NB4 (cell line): ENCODE data around the gene TTC13.

Source experiments
- DNase-seq: peaks from one replicate; pipeline ENCODE4 v3.0.0; 2010; ENCODE audit warnings: low read depth
- H3K4me3 ChIP-seq: one replicate; pipeline ENCODE4 v1.5.1; 2011; ENCODE audit warnings: mild to moderate bottlenecking, low read depth, low read length, moderate library complexity
- MYC ChIP-seq: IDR thresholded peaks from 2 replicates; pipeline ENCODE4 v1.6.1; 2011; ENCODE audit warnings: low read depth, low read length
- POLR2A ChIP-seq: IDR thresholded peaks from 2 replicates; pipeline ENCODE4 v1.6.1; 2011; ENCODE audit warnings: mild to moderate bottlenecking; ENCODE audit not compliant: insufficient read length; ENCODE audit errors: extremely low read depth
- TF ChIP-seq, protein P1 (sequence below): IDR thresholded peaks from one replicate; pipeline ENCODE4 v1.5.1; 2012; ENCODE audit warnings: low read depth, low read length
- TF ChIP-seq, protein P2 (sequence below): IDR thresholded peaks from 2 replicates; pipeline ENCODE4 v1.6.1; 2011; ENCODE audit warnings: low read depth, low read length

Gene TTC13

DNA sequence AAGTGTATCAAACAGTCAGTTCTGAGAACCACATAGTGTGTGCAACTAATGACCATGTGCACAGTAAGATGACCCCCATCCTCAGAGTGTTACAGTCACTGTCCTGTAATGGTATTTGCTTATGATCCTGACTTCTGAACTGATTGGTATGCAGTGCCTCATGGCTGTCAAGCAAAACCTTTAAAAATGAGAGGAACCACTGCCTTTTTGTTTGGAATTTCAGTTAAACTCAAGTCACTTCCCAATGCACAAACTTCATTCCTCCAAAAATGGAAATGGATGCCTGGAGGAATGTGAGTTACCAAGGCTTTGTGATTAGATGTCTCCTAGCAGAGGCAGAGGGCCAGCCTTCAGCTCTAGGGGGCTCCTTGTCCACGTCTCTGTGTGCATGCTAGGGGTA, 120.8 kb downstream of the TTC13 start:
- no peak for TF ChIP-seq MYC
- TF ChIP-seq, protein P1, sequence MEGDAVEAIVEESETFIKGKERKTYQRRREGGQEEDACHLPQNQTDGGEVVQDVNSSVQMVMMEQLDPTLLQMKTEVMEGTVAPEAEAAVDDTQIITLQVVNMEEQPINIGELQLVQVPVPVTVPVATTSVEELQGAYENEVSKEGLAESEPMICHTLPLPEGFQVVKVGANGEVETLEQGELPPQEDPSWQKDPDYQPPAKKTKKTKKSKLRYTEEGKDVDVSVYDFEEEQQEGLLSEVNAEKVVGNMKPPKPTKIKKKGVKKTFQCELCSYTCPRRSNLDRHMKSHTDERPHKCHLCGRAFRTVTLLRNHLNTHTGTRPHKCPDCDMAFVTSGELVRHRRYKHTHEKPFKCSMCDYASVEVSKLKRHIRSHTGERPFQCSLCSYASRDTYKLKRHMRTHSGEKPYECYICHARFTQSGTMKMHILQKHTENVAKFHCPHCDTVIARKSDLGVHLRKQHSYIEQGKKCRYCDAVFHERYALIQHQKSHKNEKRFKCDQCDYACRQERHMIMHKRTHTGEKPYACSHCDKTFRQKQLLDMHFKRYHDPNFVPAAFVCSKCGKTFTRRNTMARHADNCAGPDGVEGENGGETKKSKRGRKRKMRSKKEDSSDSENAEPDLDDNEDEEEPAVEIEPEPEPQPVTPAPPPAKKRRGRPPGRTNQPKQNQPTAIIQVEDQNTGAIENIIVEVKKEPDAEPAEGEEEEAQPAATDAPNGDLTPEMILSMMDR, result no peak
- no peak for TF ChIP-seq POLR2A
- TF ChIP-seq, protein P2, sequence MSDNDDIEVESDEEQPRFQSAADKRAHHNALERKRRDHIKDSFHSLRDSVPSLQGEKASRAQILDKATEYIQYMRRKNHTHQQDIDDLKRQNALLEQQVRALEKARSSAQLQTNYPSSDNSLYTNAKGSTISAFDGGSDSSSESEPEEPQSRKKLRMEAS, result no peak
- no peak for DNase-seq
- no peak overlapping the region for H3K4me3 ChIP-seq

DNA sequence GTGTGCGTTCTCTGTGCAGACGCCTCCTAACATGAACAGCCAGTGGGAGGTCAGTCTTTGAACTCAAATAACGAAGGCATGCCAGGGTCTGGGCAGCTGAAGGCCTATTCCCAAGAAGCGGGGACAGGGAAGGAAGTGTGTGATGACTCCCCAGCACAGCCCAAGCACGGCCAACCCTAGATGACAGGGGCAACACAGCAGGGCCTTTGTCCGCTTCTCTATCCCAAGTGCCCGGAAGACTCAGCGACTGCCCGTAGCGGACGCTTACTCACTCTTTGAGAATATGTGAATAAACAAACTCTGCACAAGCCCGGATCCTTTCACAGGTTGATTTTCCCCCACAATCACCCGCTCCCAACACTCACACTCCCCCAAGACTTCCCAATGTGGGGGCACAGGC, 121.6 kb downstream of the TTC13 start:
- no peak overlapping the region for H3K4me3 ChIP-seq
- DNase-seq, result no peak

More for the DNA sequence above, 121.6 kb downstream of the TTC13 start:
- TF ChIP-seq, protein P1, result no peak
- TF ChIP-seq, protein P2, result no peak
- TF ChIP-seq MYC (no peak), POLR2A (no peak)
